ENCODE data around the gene SLC22A31. TPM values are rescaled to one million over a fixed set of nuclear protein-coding genes. Genes with fewer than 3 reads are reported as not detected.

The SLC22A31 gene
- 0.57 and 2.2 TPM in 2 replicates for total RNA-seq

DNA sequence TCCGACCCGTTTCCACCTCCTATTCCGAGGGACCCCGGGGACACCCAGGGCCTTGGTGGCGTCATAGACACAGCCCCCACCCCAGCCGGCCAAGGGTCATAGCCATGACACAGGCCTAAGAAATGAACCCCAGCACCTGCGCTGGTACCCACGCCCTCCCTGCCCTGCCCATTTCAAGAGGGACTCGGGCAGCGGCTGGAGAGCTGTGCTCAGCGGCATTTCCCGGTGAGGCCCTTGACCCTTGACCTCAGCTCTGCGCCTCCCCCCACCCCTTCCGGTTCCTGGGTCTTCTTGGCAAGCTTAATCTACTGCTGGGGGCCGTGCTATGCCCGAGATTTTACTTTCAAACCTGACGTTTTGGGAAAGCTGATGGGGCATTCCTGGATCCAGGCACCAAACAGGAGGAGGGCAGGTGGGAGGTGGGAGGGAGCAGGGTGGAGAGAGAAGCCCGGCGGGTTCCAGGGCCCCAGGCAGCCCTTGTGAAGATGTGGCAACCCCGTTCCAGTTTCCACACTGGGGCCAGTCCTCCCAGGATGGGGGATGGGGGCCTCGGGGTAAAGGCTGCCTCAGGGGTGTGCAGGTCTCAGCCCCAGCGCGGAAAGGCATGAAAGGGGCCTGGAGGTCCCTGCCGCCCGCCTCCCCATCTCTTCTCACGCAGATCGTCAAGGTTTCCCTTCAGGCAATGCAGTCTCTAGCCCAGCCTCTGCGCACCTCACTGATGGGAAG, at the start of gene SLC22A31:
Gene SLC22A31 (minus strand): TSS at position 414 of the 726 bp plus-strand sequence. CDS start 36 bp downstream, at position 378.

DNA sequence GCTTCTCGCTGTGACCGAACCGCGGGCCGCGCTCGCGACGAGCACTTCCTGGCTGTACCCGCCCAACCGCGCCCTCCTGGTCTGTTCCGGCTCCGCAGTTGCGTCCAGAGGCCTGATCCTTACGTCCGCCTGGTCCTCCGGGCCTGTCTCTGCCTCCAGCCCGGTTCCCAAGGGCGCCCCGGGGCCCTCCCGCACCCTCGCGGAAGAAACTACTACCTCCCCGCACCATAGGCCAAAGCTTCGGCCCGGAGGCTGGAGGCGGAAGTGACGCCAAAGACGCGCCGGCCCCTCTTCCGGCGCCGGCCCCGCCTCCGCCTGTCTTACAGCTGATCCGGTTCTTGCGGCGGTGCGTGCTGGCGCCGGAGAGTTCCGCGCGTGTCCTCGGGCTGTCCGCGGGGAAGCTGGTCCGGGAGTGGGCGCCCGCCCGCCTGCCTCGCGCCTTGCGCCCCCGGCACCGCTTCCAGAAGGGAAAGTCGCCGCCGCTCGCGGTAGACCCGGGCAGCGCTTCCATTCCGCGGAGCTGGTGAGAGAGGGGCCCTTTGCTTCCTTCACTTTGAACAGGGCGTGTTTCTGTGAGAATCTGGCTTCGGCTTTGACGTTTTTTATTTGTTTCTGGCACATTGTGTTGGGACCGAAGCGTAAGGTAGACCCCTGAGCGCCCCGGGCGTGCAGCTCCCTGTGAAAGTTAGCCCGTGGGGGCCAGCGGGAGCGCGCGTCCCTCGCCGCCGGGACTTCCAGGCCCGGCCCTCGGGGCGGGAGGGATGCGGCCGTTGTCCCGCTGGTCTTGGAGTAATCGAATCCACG, 17.3 kb upstream of the SLC22A31 start, which contains the start of gene ZNF778:
Gene ZNF778 (plus strand): TSS at position 316 of the 804 bp plus-strand sequence. CDS start 3,425 bp downstream, outside the sequence.

DNA sequence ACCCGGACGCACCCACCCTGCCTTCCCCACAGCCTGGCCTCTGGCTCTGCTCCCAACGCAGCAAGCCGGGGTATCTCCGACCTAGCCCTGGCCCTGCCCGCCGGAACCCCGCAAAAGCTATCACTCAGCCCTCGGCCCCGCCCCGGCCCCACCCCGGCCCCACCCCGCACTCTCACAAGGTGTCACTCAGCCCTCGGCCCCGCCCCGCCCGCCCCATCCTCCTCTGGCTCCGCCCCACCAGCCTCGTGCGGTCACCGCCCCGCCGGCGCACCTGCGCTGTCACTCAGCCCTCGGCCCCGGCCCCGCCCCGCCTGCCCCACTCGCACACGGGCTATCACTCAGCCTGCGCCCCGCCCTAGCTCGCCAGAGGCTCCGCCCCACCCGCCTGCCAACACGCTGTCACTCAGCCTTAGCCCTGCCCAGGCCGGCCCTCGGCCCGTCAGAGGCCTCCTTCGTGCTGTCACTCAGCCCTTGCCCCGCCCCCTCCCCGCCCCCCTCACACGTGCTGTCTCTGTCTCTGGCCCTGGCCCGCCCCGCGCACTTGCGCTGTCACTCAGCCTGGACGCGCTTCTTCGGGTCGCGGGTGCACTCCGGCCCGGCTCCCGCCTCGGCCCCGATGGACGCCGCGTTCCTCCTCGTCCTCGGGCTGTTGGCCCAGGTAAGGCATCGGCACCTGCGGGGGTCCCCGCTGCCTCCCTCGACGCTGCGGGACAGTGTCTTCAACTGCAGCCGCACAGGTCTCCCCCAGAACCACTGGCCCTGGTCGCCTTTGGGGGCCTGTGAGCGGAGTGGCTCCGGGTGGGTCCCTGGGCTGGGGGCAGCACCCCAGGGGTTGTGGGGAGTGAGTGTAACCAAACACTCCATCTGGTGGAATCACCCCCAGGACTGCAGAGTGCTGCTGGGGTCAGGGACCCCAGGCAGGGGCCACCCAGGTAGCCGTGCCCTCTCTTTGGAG, 28.8 kb downstream of the SLC22A31 start, which contains the start of gene CDH15:
Gene CDH15 (plus strand): TSS at position 533 of the 955 bp plus-strand sequence. CDS start 84 bp downstream, at position 617.

Other genes starting within 250 kb of the SLC22A31 start
- not detected in 2 replicates for gene CBFA2T3, start 223.3 kb downstream of the SLC22A31 start, total RNA-seq
- 23.0 and 25.9 TPM in 2 replicates for gene ACSF3, start 106.7 kb downstream of the SLC22A31 start, total RNA-seq
- 0.14 and 0.66 TPM in 2 replicates for gene CDH15, start 28.8 kb downstream of the SLC22A31 start, total RNA-seq
- gene ZNF778, start 17.2 kb upstream of the SLC22A31 start, total RNA-seq = 8.3 and 10.3 TPM in 2 replicates